Hepatocyte (in vitro differentiated cells): ENCODE measurements around the gene ITPR1. TPM values are rescaled to one million over a fixed set of nuclear protein-coding genes. Genes with fewer than 3 reads are reported as not detected.

ENCODE experiments used
- DNase-seq: peaks from one replicate; pipeline ENCODE4 v3.0.0-alpha.2; 2016; ENCODE audit warnings: low spot score
- H2AFZ ChIP-seq: fragments of 200-600 bp; sonication (generic); 2 replicates; pipeline ENCODE4 v1.6.0; 2016; ENCODE audit warnings: antibody characterized with exemption, mild to moderate bottlenecking
- H3K27ac ChIP-seq: fragments of 200-600 bp; sonication (generic); 2 replicates; pipeline ENCODE4 v1.5.1; 2016; ENCODE audit warnings: mild to moderate bottlenecking
- H3K27me3 ChIP-seq: fragments of 200-600 bp; sonication (generic); 2 replicates; pipeline ENCODE4 v1.6.1; 2016
- H3K36me3 ChIP-seq: fragments of 200-600 bp; sonication (generic); replicated peaks from 2 replicates; pipeline ENCODE4 v1.5.1; 2016; ENCODE audit warnings: low read depth; ENCODE audit not compliant: insufficient read depth
- H3K4me1 ChIP-seq: fragments of 200-600 bp; sonication (generic); 2 replicates; pipeline ENCODE4 v1.5.1; 2016; ENCODE audit warnings: mild to moderate bottlenecking, moderate library complexity; ENCODE audit not compliant: insufficient read depth
- H3K4me2 ChIP-seq: fragments of 200-600 bp; sonication (generic); 2 replicates; pipeline ENCODE4 v1.6.0; 2016
- H3K4me3 ChIP-seq: fragments of 200-600 bp; sonication (generic); 2 replicates; pipeline ENCODE4 v1.5.1; 2016; ENCODE audit warnings: mild to moderate bottlenecking
- H3K79me2 ChIP-seq: fragments of 200-600 bp; sonication (generic); 2 replicates; pipeline ENCODE4 v1.6.0; 2017; ENCODE audit warnings: mild to moderate bottlenecking
- H3K9me2 ChIP-seq: fragments of 200-600 bp; sonication (generic); replicated peaks from 2 replicates; pipeline ENCODE4 v1.6.0; 2017; ENCODE audit warnings: mild to moderate bottlenecking; ENCODE audit not compliant: insufficient read depth
- H3K9me3 ChIP-seq: fragments of 200-600 bp; sonication (generic); 2 replicates; pipeline ENCODE4 v1.5.1; 2016; ENCODE audit warnings: low read depth, mild to moderate bottlenecking
- H4K20me1 ChIP-seq: fragments of 200-600 bp; sonication (generic); 2 replicates; pipeline ENCODE4 v1.6.0; 2016; ENCODE audit warnings: mild to moderate bottlenecking; ENCODE audit not compliant: insufficient read depth, poor library complexity, severe bottlenecking
- EZH2 ChIP-seq: fragments of 200-600 bp; sonication (generic); IDR thresholded peaks from 2 replicates; pipeline ENCODE4 v1.6.1; 2016; ENCODE audit warnings: antibody characterized with exemption, mild to moderate bottlenecking, borderline replicate concordance
- EZH2phosphoT487 ChIP-seq: fragments of 200-600 bp; sonication (generic); IDR thresholded peaks from one replicate; pipeline ENCODE4 v1.6.1; 2018; ENCODE audit warnings: antibody characterized with exemption, mild to moderate bottlenecking, low read depth, moderate library complexity; ENCODE audit not compliant: unreplicated experiment, severe bottlenecking
- WGBS: methylation state at CpG from one replicate; pipeline ENCODE4 v1.1.6; 2016; ENCODE audit warnings: low lambda C conversion rate; ENCODE audit errors: missing lambda C conversion rate; 5-methylcytosine and 5-hydroxymethylcytosine counted together
- polyA plus RNA-seq: library from polyadenylated mRNA; unstranded; fragments of >200 nt; fragmentation: Nextera tagmentation; extraction: Ambion mirVana; gene quantifications from 2 replicates; pipeline ENCODE4 v1.2.1, GENCODE V29; 2016
- total RNA-seq: library from RNA; depleted of rRNA; stranded (reverse); fragments of >200 nt; gene quantifications from 2 replicates; pipeline ENCODE4 v1.2.3, GENCODE V29; 2014
- TF ChIP-seq, protein P1 (sequence below): fragments of 200-600 bp; sonication (generic); IDR thresholded peaks from 2 replicates; pipeline ENCODE4 v1.5.1; 2016; ENCODE audit warnings: antibody characterized with exemption, mild to moderate bottlenecking; ENCODE audit not compliant: poor library complexity

Gene ITPR1
- total and polyA plus RNA-seq, 2 experiments from 2014 or later: 46.8 to 90.8 TPM

DNA sequence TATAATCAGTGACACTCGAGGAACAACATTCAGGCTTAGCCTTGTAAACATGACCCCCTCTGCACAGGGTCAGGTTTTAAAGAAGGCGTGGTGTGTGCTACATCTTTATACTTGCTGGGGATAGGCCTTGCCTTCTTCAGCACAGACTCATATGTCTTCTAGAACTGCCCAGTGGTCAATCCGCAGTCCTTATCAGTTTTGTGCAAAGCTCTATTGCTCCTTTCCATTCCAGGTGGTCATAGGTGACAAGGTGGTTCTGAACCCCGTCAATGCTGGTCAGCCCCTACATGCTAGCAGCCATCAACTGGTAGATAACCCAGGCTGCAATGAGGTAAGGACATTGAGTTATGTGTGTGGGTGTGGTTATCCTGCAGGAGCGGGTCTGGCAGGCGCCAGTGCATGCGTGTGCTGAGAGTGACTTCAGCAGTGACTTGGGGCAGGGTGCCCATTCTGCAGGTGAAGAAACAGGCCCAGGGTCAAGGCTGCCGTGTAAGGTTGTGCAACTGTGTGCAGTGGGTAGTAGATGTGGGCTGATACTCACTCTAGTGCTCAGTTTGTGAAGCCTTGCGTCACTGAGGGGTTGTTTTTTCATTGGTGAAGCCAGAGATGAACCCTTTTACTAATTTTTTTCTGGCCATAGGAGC lies 150.9 kb downstream of the ITPR1 start:
- no peak for DNase-seq
- Histone ChIP-seq H3K27me3 (no peaks in the 10 kb centered on the region), H3K9me2 (no peaks in the 10 kb centered on the region), H3K4me2 (no peak overlapping the region), H3K9me3 (no peaks in the 10 kb centered on the region), H4K20me1 (no peaks in the 10 kb centered on the region), H3K36me3 (no peaks in the 10 kb centered on the region), H3K79me2 (no peaks in the 10 kb centered on the region), H3K4me3 (no peak overlapping the region), H3K4me1 (no peaks in the 10 kb centered on the region), H2AFZ (no peak overlapping the region), H3K27ac (no peak overlapping the region)
- no peak for TF ChIP-seq EZH2
- no peak for TF ChIP-seq EZH2phosphoT487
- TF ChIP-seq, protein P1, sequence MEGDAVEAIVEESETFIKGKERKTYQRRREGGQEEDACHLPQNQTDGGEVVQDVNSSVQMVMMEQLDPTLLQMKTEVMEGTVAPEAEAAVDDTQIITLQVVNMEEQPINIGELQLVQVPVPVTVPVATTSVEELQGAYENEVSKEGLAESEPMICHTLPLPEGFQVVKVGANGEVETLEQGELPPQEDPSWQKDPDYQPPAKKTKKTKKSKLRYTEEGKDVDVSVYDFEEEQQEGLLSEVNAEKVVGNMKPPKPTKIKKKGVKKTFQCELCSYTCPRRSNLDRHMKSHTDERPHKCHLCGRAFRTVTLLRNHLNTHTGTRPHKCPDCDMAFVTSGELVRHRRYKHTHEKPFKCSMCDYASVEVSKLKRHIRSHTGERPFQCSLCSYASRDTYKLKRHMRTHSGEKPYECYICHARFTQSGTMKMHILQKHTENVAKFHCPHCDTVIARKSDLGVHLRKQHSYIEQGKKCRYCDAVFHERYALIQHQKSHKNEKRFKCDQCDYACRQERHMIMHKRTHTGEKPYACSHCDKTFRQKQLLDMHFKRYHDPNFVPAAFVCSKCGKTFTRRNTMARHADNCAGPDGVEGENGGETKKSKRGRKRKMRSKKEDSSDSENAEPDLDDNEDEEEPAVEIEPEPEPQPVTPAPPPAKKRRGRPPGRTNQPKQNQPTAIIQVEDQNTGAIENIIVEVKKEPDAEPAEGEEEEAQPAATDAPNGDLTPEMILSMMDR: no peak
- WGBS: 76% methylated on average over 9 of the region's 9 CpGs

DNA sequence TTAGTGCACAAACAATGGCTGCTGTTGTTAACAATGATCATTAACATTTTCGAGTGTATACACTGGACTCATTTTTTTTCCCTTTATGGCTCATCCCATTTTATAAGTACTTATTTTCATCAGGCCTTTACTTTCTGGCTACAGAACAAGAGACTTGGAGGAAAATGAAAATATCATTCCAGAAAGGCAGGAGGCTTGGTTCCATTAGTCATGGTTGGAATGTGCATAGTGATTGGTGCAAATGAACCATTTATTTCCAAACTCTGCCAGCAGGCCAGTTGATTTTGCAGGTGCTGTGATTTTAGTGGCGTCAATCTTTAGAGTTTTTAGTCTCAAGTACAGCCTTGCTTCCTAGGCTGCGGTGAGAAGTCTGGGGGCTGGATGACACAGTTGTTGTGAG lies 151.8 kb downstream of the ITPR1 start:
- H3K9me3 ChIP-seq: no peaks in the 10 kb centered on the region
- TF ChIP-seq, protein P1: no peak
- no peaks in the 10 kb centered on the region for H3K9me2 ChIP-seq
- 96% methylated on average over 3 of the region's 3 CpGs for WGBS
- H3K4me1 ChIP-seq: no peaks in the 10 kb centered on the region
- H3K4me3 ChIP-seq: no peak overlapping the region
- no peaks in the 10 kb centered on the region for H3K27me3 ChIP-seq
- no peak overlapping the region for H2AFZ ChIP-seq
- H3K79me2 ChIP-seq: no peaks in the 10 kb centered on the region
- no peaks in the 10 kb centered on the region for H4K20me1 ChIP-seq
- H3K36me3 ChIP-seq: no peaks in the 10 kb centered on the region
- H3K4me2 ChIP-seq: no peak overlapping the region
- no peak for DNase-seq
- H3K27ac ChIP-seq: no peak overlapping the region

DNA sequence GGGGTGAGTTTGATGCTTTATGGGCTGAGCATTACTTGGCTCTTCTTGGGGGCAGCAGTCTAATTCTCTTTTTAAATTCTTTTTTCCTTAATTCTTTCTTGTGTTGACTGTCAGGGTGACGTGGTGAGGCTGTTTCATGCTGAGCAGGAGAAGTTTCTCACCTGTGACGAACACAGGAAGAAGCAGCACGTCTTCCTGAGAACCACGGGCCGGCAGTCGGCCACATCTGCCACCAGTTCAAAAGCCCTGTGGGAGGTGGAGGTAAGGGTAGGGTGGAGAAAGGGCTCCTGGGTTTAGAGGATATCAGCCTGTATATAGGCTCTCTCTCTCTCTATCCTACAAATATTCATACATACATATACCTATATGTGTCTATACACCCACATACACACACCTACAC lies 152.3 kb downstream of the ITPR1 start:
- Histone ChIP-seq H3K4me2 (no peak overlapping the region), H3K36me3 (no peaks in the 10 kb centered on the region), H3K9me2 (no peaks in the 10 kb centered on the region), H3K4me1 (no peaks in the 10 kb centered on the region), H3K27ac (no peak overlapping the region), H3K27me3 (no peaks in the 10 kb centered on the region), H3K79me2 (no peaks in the 10 kb centered on the region), H2AFZ (no peak overlapping the region), H4K20me1 (no peaks in the 10 kb centered on the region), H3K9me3 (no peaks in the 10 kb centered on the region), H3K4me3 (no peak overlapping the region)
- 92% methylated on average over 6 of the region's 6 CpGs for WGBS
- DNase-seq: no peak
- TF ChIP-seq EZH2phosphoT487: no peak

DNA sequence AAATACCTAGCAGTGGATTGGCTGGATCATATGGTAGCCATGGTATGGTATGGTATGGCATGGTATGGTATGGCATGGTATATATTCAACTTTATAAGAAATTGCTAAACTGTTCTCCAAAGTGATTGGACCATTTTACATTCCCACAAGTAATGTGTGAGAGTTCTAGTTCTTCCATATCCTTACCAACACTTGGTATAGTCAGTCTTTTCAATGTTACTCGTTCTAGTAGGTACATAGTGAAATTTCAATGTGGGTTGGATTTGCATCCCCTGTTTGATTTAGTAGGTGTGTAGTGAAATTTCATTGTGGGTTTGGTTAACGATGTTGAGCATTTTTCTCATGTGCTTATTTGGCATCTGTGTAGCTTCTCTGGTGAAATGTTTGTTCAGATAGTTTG lies 154.3 kb downstream of the ITPR1 start:
- 100% methylated on average over 2 of the region's 2 CpGs for WGBS
- no peak overlapping the region for H3K27ac ChIP-seq
- H3K4me3 ChIP-seq: no peak overlapping the region
- no peaks in the 10 kb centered on the region for H3K79me2 ChIP-seq
- no peak overlapping the region for H3K4me2 ChIP-seq
- H3K27me3 ChIP-seq: no peaks in the 10 kb centered on the region
- H3K36me3 ChIP-seq: no peaks in the 10 kb centered on the region
- H3K9me2 ChIP-seq: no peaks in the 10 kb centered on the region
- H2AFZ ChIP-seq: no peak overlapping the region
- H3K4me1 ChIP-seq: no peaks in the 10 kb centered on the region
- H4K20me1 ChIP-seq: no peaks in the 10 kb centered on the region
- TF ChIP-seq, protein P1: no peak
- TF ChIP-seq EZH2: no peak
- no peak for TF ChIP-seq EZH2phosphoT487
- H3K9me3 ChIP-seq: no peaks in the 10 kb centered on the region
- DNase-seq: no peak
